Endothelial cell (in vitro differentiated cells): ENCODE data around the gene FSTL1. TPM values are rescaled to one million over a fixed set of nuclear protein-coding genes. Genes with fewer than 3 reads are reported as not detected.

ENCODE experiments used
- DNase-seq: peaks from one replicate; pipeline ENCODE4 v3.0.0; 2021; ENCODE audit warnings: low spot score
- H3K27ac Mint-ChIP-seq: one replicate; pipeline ENCODE4 v1.8.0; 2021; ENCODE audit warnings: mixed read lengths, inconsistent platforms; ENCODE audit not compliant: unreplicated experiment
- H3K27me3 Mint-ChIP-seq: one replicate; pipeline ENCODE4 v1.8.0; 2021; ENCODE audit warnings: mild to moderate bottlenecking, moderate library complexity, mixed read lengths, inconsistent platforms; ENCODE audit not compliant: unreplicated experiment
- H3K36me3 Mint-ChIP-seq: one replicate; pipeline ENCODE4 v1.8.0; 2021; ENCODE audit warnings: mild to moderate bottlenecking, low read depth, mixed read lengths, inconsistent platforms; ENCODE audit not compliant: unreplicated experiment
- H3K4me1 Mint-ChIP-seq: one replicate; pipeline ENCODE4 v1.8.0; 2021; ENCODE audit warnings: mild to moderate bottlenecking, mixed read lengths, inconsistent platforms; ENCODE audit not compliant: unreplicated experiment
- H3K4me3 Mint-ChIP-seq: one replicate; pipeline ENCODE4 v1.8.0; 2021; ENCODE audit warnings: mild to moderate bottlenecking, mixed read lengths, inconsistent platforms; ENCODE audit not compliant: unreplicated experiment
- H3K9me3 Mint-ChIP-seq: one replicate; pipeline ENCODE4 v1.8.0; 2021; ENCODE audit warnings: mixed read lengths, inconsistent platforms; ENCODE audit not compliant: unreplicated experiment
- total RNA-seq: library from RNA; stranded (reverse); fragmentation: NEBNext Ultra II Directional; extraction: Animal tissue kit (Norgen Biotek cat#: 25700); gene quantifications from one replicate; pipeline ENCODE4 v1.2.1, GENCODE V29; 2021; ENCODE audit not compliant: unreplicated experiment
- TF ChIP-seq, protein P1 (sequence below): fragments of 200-600 bp; sonication (generic); IDR thresholded peaks from one replicate; pipeline ENCODE4 v1.5.0; 2021; ENCODE audit warnings: antibody characterized with exemption; ENCODE audit not compliant: unreplicated experiment

The FSTL1 gene
- total RNA-seq, 1 donor from 2014 or later = 1,211 TPM

GRCh38 chr3:120410541-120410940 is 40.3 kb downstream of the FSTL1 start:
- H3K36me3 Mint-ChIP-seq = peaks cover 71% of the 10 kb centered on the region
- H3K27me3 Mint-ChIP-seq = peaks cover 4% of the 10 kb centered on the region

DNA sequence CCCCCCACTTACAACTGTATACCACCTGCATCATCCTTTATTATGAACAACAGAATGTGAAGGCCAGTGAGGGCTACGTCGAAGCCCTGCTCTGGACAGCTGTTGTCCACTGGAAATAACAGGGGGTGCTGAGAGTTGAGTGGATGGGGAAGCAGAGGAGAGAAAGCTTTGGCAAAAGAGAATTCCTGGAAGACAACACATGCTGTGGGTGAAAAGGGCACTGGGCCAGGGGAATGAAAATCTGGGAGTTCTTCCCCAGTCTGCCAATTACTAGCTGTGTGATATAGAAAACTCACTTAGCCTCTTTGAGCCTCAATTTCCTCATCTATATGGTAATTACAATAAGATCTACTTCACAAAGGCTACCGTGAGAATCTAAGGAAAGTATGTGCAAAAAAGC is 40.7 kb downstream of the FSTL1 start:
- DNase-seq = no peak
- Mint-ChIP-seq H3K4me3 (no peak overlapping the region), H3K36me3 (peaks cover 68% of the 10 kb centered on the region), H3K4me1 (peaks cover 26% of the 10 kb centered on the region), H3K9me3 (no peaks in the 10 kb centered on the region), H3K27me3 (peaks cover 4% of the 10 kb centered on the region), H3K27ac (no peak overlapping the region)
- TF ChIP-seq, protein P1, sequence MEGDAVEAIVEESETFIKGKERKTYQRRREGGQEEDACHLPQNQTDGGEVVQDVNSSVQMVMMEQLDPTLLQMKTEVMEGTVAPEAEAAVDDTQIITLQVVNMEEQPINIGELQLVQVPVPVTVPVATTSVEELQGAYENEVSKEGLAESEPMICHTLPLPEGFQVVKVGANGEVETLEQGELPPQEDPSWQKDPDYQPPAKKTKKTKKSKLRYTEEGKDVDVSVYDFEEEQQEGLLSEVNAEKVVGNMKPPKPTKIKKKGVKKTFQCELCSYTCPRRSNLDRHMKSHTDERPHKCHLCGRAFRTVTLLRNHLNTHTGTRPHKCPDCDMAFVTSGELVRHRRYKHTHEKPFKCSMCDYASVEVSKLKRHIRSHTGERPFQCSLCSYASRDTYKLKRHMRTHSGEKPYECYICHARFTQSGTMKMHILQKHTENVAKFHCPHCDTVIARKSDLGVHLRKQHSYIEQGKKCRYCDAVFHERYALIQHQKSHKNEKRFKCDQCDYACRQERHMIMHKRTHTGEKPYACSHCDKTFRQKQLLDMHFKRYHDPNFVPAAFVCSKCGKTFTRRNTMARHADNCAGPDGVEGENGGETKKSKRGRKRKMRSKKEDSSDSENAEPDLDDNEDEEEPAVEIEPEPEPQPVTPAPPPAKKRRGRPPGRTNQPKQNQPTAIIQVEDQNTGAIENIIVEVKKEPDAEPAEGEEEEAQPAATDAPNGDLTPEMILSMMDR = no peak

More at GRCh38 chr3:120410541-120410940, 40.3 kb downstream of the FSTL1 start:
- no peaks in the 10 kb centered on the region for H3K9me3 Mint-ChIP-seq
- no peak overlapping the region for H3K27ac Mint-ChIP-seq
- no peak overlapping the region for H3K4me3 Mint-ChIP-seq
- peaks cover 29% of the 10 kb centered on the region for H3K4me1 Mint-ChIP-seq
- TF ChIP-seq, protein P1 = no peak
- DNase-seq = no peak

DNA sequence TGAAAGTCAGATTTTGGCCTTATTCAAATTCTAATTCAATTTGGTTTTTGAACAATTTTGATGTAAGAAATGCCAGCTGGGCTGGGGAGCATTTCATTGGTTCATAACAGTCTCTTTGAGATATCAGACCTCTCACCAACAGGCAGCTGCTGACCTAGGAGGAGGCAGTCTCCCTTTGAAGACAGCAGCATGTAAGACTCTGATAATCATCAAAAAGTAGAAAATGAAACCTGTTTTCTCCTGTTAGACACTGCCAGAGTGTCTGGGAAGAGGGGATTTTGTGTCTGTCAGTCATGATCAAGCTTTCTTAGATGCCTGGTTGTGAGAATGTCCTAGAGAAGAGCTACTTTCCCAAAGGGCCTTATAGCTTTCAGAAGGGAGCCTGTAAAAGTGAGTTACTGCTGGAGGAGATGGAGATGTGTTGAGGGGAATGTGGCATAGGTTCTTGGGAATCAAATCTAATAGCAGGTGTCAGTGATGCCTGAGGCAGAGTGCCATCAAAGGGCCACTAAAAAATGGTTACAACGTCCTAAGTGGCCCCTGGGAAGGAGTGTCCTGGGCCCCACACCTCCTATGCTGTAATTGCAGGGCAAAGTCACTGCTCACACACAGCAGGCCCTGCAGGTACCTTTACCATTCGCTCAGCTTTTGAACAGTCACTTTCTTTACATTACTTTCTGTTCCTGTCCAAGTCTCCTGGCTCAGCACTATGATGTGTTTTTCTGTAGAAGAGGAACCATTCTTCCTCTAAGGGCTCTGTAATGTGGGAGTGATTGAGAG is 43.1 kb downstream of the FSTL1 start:
- H3K4me1 Mint-ChIP-seq = peaks cover 23% of the 10 kb centered on the region
- no peaks in the 10 kb centered on the region for H3K9me3 Mint-ChIP-seq
- peaks cover 75% of the 10 kb centered on the region for H3K36me3 Mint-ChIP-seq
- H3K4me3 Mint-ChIP-seq = peak overlapping the region; percentile 68
- no peak overlapping the region for H3K27ac Mint-ChIP-seq
- H3K27me3 Mint-ChIP-seq = peaks cover 6% of the 10 kb centered on the region
- TF ChIP-seq, protein P1 = no peak
- no peak for DNase-seq

DNA sequence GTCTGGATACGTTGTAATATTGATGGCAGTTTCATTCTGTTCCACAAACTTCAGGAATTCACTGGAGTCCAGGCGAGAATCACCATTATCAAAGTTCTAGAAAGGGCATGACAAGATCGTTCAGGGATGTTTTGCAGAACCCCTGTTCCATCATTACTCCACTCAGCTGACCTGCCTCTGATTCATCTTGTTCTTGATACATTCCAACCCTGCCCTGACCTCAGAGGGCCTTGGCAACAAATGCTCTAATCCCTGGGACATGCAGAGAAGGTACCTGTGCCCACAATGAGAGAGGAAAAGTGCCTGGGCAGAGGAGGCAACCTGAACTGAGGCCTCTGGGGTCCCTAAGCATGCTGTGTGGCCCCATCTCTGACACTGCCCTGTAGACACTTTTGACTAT is 45.9 kb downstream of the FSTL1 start:
- Mint-ChIP-seq H3K27ac (peak overlapping the region; percentile 36), H3K9me3 (no peaks in the 10 kb centered on the region), H3K4me1 (peaks cover 21% of the 10 kb centered on the region), H3K4me3 (peak overlapping the region; percentile 51), H3K36me3 (peaks cover 76% of the 10 kb centered on the region), H3K27me3 (peaks cover 8% of the 10 kb centered on the region)
- no peak for DNase-seq
- TF ChIP-seq, protein P1 = no peak

GRCh38 chr3:120402257-120402656 is 48.5 kb downstream of the FSTL1 start:
- peaks cover 5% of the 10 kb centered on the region for H3K27me3 Mint-ChIP-seq
- no peak for DNase-seq
- H3K27ac Mint-ChIP-seq = no peak overlapping the region
- TF ChIP-seq, protein P1 = no peak
- H3K9me3 Mint-ChIP-seq = no peaks in the 10 kb centered on the region
- H3K4me3 Mint-ChIP-seq = peak overlapping the region; percentile 37
- peaks cover 74% of the 10 kb centered on the region for H3K36me3 Mint-ChIP-seq
- H3K4me1 Mint-ChIP-seq = peaks cover 20% of the 10 kb centered on the region
